GM23338 (cell line): ENCODE results near the gene KRT75. TPM values are rescaled to one million over a fixed set of nuclear protein-coding genes. Genes with fewer than 3 reads are reported as not detected.

Experiments
- ATAC-seq: fragments of 200-7000 bp; cut with Tn5 transposase; 3 replicates; pipeline ENCODE4 v1.9.1; 2020
- DNase-seq: peaks from one replicate; pipeline ENCODE4 v3.0.0-alpha.2; 2015; ENCODE audit warnings: low spot score
- H2AFZ ChIP-seq: fragments of 200-600 bp; sonication (generic); 2 replicates; pipeline ENCODE4 v1.8.0; 2016; ENCODE audit warnings: antibody characterized with exemption, mild to moderate bottlenecking, moderate library complexity
- H3F3A ChIP-seq: fragments of 200-600 bp; sonication (generic); replicated peaks from 2 replicates; pipeline ENCODE4 v1.8.0; 2017; ENCODE audit warnings: antibody characterized with exemption, mixed run types, low read depth
- H3K27ac ChIP-seq: fragments of 200-600 bp; sonication (generic); 2 replicates; pipeline ENCODE4 v1.6.1; 2016; ENCODE audit warnings: low read depth
- H3K27me3 ChIP-seq: fragments of 200-600 bp; sonication (generic); 2 replicates; pipeline ENCODE4 v1.8.0; 2016; ENCODE audit warnings: mild to moderate bottlenecking, mixed run types, moderate library complexity; ENCODE audit not compliant: insufficient read depth
- H3K36me3 ChIP-seq: fragments of 200-600 bp; sonication (generic); 2 replicates; pipeline ENCODE4 v1.8.0; 2016; ENCODE audit warnings: mild to moderate bottlenecking; ENCODE audit not compliant: insufficient read depth
- H3K4me1 ChIP-seq: fragments of 200-600 bp; sonication (generic); 2 replicates; pipeline ENCODE4 v1.8.0; 2016; ENCODE audit warnings: mild to moderate bottlenecking, moderate library complexity; ENCODE audit not compliant: insufficient read depth
- H3K4me2 ChIP-seq: fragments of 200-600 bp; sonication (generic); 2 replicates; pipeline ENCODE4 v1.7.1; 2017; ENCODE audit warnings: mixed run types
- H3K4me3 ChIP-seq: fragments of 200-600 bp; sonication (generic); 2 replicates; pipeline ENCODE4 v1.6.1; 2016; ENCODE audit warnings: mixed run types
- H3K79me2 ChIP-seq: fragments of 200-600 bp; sonication (generic); replicated peaks from 2 replicates; pipeline ENCODE4 v1.8.0; 2017; ENCODE audit warnings: mild to moderate bottlenecking; ENCODE audit not compliant: insufficient read depth
- H3K9me2 ChIP-seq: fragments of 200-600 bp; sonication (generic); 2 replicates; pipeline ENCODE4 v1.8.0; 2017; ENCODE audit not compliant: insufficient read depth
- H4K20me1 ChIP-seq: fragments of 200-600 bp; sonication (generic); replicated peaks from 2 replicates; pipeline ENCODE4 v1.8.0; 2017; ENCODE audit warnings: mild to moderate bottlenecking; ENCODE audit not compliant: insufficient read depth
- H3K27ac Mint-ChIP-seq: 2 replicates; pipeline ENCODE4 v1.8.0; 2020; ENCODE audit warnings: inconsistent platforms, mild to moderate bottlenecking, moderate library complexity, mixed read lengths
- H3K27me3 Mint-ChIP-seq: 3 replicates; pipeline ENCODE4 v1.8.0; 2022; ENCODE audit warnings: low read depth, mild to moderate bottlenecking, moderate library complexity, mixed read lengths, inconsistent platforms; ENCODE audit not compliant: insufficient read depth, poor library complexity
- H3K36me3 Mint-ChIP-seq: 3 replicates; pipeline ENCODE4 v1.8.0; 2021; ENCODE audit warnings: low read depth, mild to moderate bottlenecking, inconsistent platforms, moderate library complexity, mixed read lengths
- H3K4me1 Mint-ChIP-seq: 3 replicates; pipeline ENCODE4 v1.8.0; 2020; ENCODE audit warnings: mild to moderate bottlenecking, inconsistent platforms, mixed read lengths
- H3K4me3 Mint-ChIP-seq: 3 replicates; pipeline ENCODE4 v1.8.0; 2021; ENCODE audit warnings: moderate library complexity, mild to moderate bottlenecking, inconsistent platforms, mixed read lengths
- H3K9me3 Mint-ChIP-seq: 3 replicates; pipeline ENCODE4 v1.8.0; 2020; ENCODE audit warnings: moderate library complexity, mild to moderate bottlenecking, inconsistent platforms, mixed read lengths
- CTCF ChIP-seq, 2 experiments: fragments of 200-600 bp in 1 of 2; sonication (generic) in 1 of 2; conservative IDR thresholded peaks; 2 replicates each; pipeline versions ENCODE4 v1.5.1 to v1.6.1; 2016 to 2017; ENCODE audit warnings: antibody characterized with exemption in 2 of 2, low read depth in 2 of 2, mild to moderate bottlenecking in 2 of 2, moderate library complexity in 1 of 2
- ETS1 ChIP-seq: IDR thresholded peaks from 2 replicates; pipeline ENCODE4 v1.6.1; 2016; ENCODE audit warnings: antibody characterized with exemption
- JUNB ChIP-seq: IDR thresholded peaks from one replicate; pipeline ENCODE4 v1.6.1; 2016; ENCODE audit warnings: antibody characterized with exemption; ENCODE audit not compliant: unreplicated experiment
- NANOG ChIP-seq: IDR thresholded peaks from 2 replicates; pipeline ENCODE4 v1.6.1; 2016; ENCODE audit warnings: antibody characterized with exemption, borderline replicate concordance
- REST ChIP-seq: IDR thresholded peaks from one replicate; pipeline ENCODE4 v1.6.1; 2018; ENCODE audit warnings: antibody characterized with exemption; ENCODE audit not compliant: unreplicated experiment
- STAT1 ChIP-seq: IDR thresholded peaks from one replicate; pipeline ENCODE4 v1.6.1; 2016; ENCODE audit warnings: antibody characterized with exemption; ENCODE audit not compliant: unreplicated experiment
- ZNF114 ChIP-seq: fragments of 250-450 bp; sonication (Bioruptor Pico); IDR thresholded peaks from 2 replicates; pipeline ENCODE4 v1.5.0; 2020; ENCODE audit warnings: mild to moderate bottlenecking, moderate library complexity
- ZNF331 ChIP-seq: fragments of 250-450 bp; sonication (Bioruptor Pico); IDR thresholded peaks from 2 replicates; pipeline ENCODE4 v1.5.0; 2020; ENCODE audit warnings: low read depth, mild to moderate bottlenecking, moderate library complexity
- polyA plus RNA-seq: library from polyadenylated mRNA; unstranded; fragments of >200 nt; fragmentation: Nextera tagmentation; extraction: Ambion mirVana; gene quantifications from 2 replicates; pipeline ENCODE4 v1.2.1, GENCODE V29; 2016
- total RNA-seq: library from RNA; depleted of rRNA; stranded (reverse); fragments of >200 nt; shearing (Covaris generic); gene quantifications from 2 replicates; pipeline ENCODE4 v1.2.3, GENCODE V29; 2014

Gene KRT75
- total and polyA plus RNA-seq, 2 experiments from 2014 or later, result not detected

GRCh38 chr12:52423035-52423434 is 11.1 kb downstream of the KRT75 start:
- no peaks in the 10 kb centered on the region for H3K27me3 ChIP-seq
- ATAC-seq (no peak), DNase-seq (no peak)
- H3K4me3 Mint-ChIP-seq, result no peak overlapping the region
- H3K27me3 Mint-ChIP-seq, result peaks cover 2% of the 10 kb centered on the region
- 0 out of 2 replicates have a peak overlapping the region, but pooled peaks have one; percentile 28 for H2AFZ ChIP-seq
- no peaks in the 10 kb centered on the region for H3K36me3 ChIP-seq
- peaks cover 9% of the 10 kb centered on the region for H3K4me1 Mint-ChIP-seq
- H3K36me3 Mint-ChIP-seq, result no peaks in the 10 kb centered on the region
- no peak overlapping the region for H3K27ac ChIP-seq
- TF ChIP-seq STAT1 (no peak), REST (no peak), ZNF114 (CRISPR knock-in tag) (no peak), JUNB (no peak), ETS1 (no peak), NANOG (no peak), CTCF (conservative IDR thresholded peaks at IDR 0.05; ENCODE audit: low read depth in 2 of 2) (no peak)
- H3K9me3 Mint-ChIP-seq, result no peaks in the 10 kb centered on the region
- H3K4me3 ChIP-seq, result no peak overlapping the region
- H3K27ac Mint-ChIP-seq, result no peak overlapping the region
- H3F3A ChIP-seq, result no peaks in the 10 kb centered on the region
- 0 out of 2 replicates have a peak, but pooled peaks cover 3% of the 10 kb centered on the region for H3K9me2 ChIP-seq
- no peak overlapping the region for H3K4me2 ChIP-seq
- no peaks in the 10 kb centered on the region for H3K79me2 ChIP-seq
- H4K20me1 ChIP-seq, result no peaks in the 10 kb centered on the region
- H3K4me1 ChIP-seq, result no peaks in the 10 kb centered on the region

GRCh38 chr12:52419656-52420055 is 14.5 kb downstream of the KRT75 start:
- Histone ChIP-seq H3K27ac (no peak overlapping the region), H3K79me2 (no peaks in the 10 kb centered on the region), H3K9me2 (0 out of 2 replicates have a peak, but pooled peaks cover 3% of the 10 kb centered on the region), H3K4me1 (no peaks in the 10 kb centered on the region), H3F3A (no peaks in the 10 kb centered on the region), H3K4me3 (no peak overlapping the region), H3K36me3 (no peaks in the 10 kb centered on the region), H3K4me2 (no peak overlapping the region), H3K27me3 (no peaks in the 10 kb centered on the region), H4K20me1 (no peaks in the 10 kb centered on the region), H2AFZ (no peak overlapping the region)
- no peaks in the 10 kb centered on the region; the same call in 2 of the 3 replicates for H3K9me3 Mint-ChIP-seq
- TF ChIP-seq NANOG (no peak), ZNF331 (CRISPR knock-in tag) (no peak)
- H3K4me1 Mint-ChIP-seq, result peaks cover 9% of the 10 kb centered on the region
- no peak overlapping the region for H3K27ac Mint-ChIP-seq
- H3K4me3 Mint-ChIP-seq, result no peak overlapping the region
- DNase-seq, result no peak
- no peaks in the 10 kb centered on the region for H3K36me3 Mint-ChIP-seq
- peaks cover 2% of the 10 kb centered on the region for H3K27me3 Mint-ChIP-seq
- ATAC-seq, result no peak
